H9 (cell line): ENCODE measurements around the gene CELF4. TPM values are rescaled to one million over a fixed set of nuclear protein-coding genes. Genes with fewer than 3 reads are reported as not detected.

Experiments
- DNase-seq: peaks from one replicate; pipeline ENCODE4 v3.0.0-alpha.2; 2017
- H2AFZ ChIP-seq: one replicate; pipeline ENCODE4 v1.6.1; 2013; ENCODE audit warnings: mild to moderate bottlenecking, low read length, control low read depth, moderate library complexity
- H2AK5ac ChIP-seq: 2 replicates; pipeline ENCODE4 v1.6.1; 2013; ENCODE audit warnings: low read length, control low read depth, mixed read lengths; ENCODE audit not compliant: insufficient read length
- H2BK120ac ChIP-seq: one replicate; pipeline ENCODE4 v1.6.1; 2013; ENCODE audit warnings: low read depth, mild to moderate bottlenecking, low read length, control low read depth, inconsistent platforms; ENCODE audit not compliant: poor library complexity, severe bottlenecking
- H2BK12ac ChIP-seq: 2 replicates; pipeline ENCODE4 v1.6.1; 2013; ENCODE audit warnings: low read length, control low read depth, mixed read lengths, low read depth; ENCODE audit not compliant: insufficient read length
- H2BK15ac ChIP-seq: 2 replicates; pipeline ENCODE4 v1.6.1; 2013; ENCODE audit warnings: low read depth, low read length, control low read depth
- H2BK20ac ChIP-seq: one replicate; pipeline ENCODE4 v1.6.1; 2013; ENCODE audit warnings: low read depth, mild to moderate bottlenecking, low read length, control low read depth, inconsistent platforms; ENCODE audit not compliant: poor library complexity, severe bottlenecking
- H2BK5ac ChIP-seq: 2 replicates; pipeline ENCODE4 v1.6.1; 2013; ENCODE audit warnings: low read length, control low read depth, mixed read lengths; ENCODE audit not compliant: insufficient read length
- H3K14ac ChIP-seq: 2 replicates; pipeline ENCODE4 v1.6.1; 2013; ENCODE audit warnings: low read length, control low read depth; ENCODE audit not compliant: insufficient read depth
- H3K18ac ChIP-seq: 2 replicates; pipeline ENCODE4 v1.6.1; 2013; ENCODE audit warnings: low read depth, mild to moderate bottlenecking, mixed read lengths, low read length, control low read depth; ENCODE audit not compliant: insufficient read length
- H3K23ac ChIP-seq: 2 replicates; pipeline ENCODE4 v1.6.1; 2013; ENCODE audit warnings: low read length, control low read depth, mixed read lengths, low read depth; ENCODE audit not compliant: insufficient read length
- H3K23me2 ChIP-seq: 2 replicates; pipeline ENCODE4 v1.6.1; 2013; ENCODE audit warnings: low read depth, mild to moderate bottlenecking, mixed read lengths, low read length, control low read depth; ENCODE audit not compliant: insufficient read length, poor library complexity, severe bottlenecking
- H3K27ac ChIP-seq: 2 replicates; pipeline ENCODE4 v1.5.1; 2013; ENCODE audit warnings: low read length, control low read depth, mixed read lengths, low read depth; ENCODE audit not compliant: insufficient read length
- H3K27me3 ChIP-seq: 2 replicates; pipeline ENCODE4 v1.6.1; 2013; ENCODE audit warnings: low read length, control low read depth, inconsistent platforms; ENCODE audit not compliant: insufficient read depth
- H3K4ac ChIP-seq: 2 replicates; pipeline ENCODE4 v1.6.1; 2013; ENCODE audit warnings: low read depth, mild to moderate bottlenecking, control low read depth, inconsistent platforms, low read length, moderate library complexity
- H3K4me1 ChIP-seq: 2 replicates; pipeline ENCODE4 v1.6.1; 2013; ENCODE audit warnings: low read length, control low read depth, inconsistent platforms; ENCODE audit not compliant: insufficient read depth
- H3K4me2 ChIP-seq: 2 replicates; pipeline ENCODE4 v1.6.1; 2013; ENCODE audit warnings: low read length, control low read depth, mixed read lengths; ENCODE audit not compliant: insufficient read length, insufficient read depth
- H3K56ac ChIP-seq: 2 replicates; pipeline ENCODE4 v1.6.1; 2013; ENCODE audit warnings: low read depth, mild to moderate bottlenecking, mixed read lengths, low read length, control low read depth; ENCODE audit not compliant: insufficient read length
- H3K79me1 ChIP-seq: 2 replicates; pipeline ENCODE4 v1.6.1; 2013; ENCODE audit warnings: low read depth, mild to moderate bottlenecking, moderate library complexity, low read length, control low read depth, inconsistent platforms; ENCODE audit not compliant: insufficient read depth, poor library complexity, severe bottlenecking
- H3K79me2 ChIP-seq: 2 replicates; pipeline ENCODE4 v1.6.1; 2013; ENCODE audit warnings: low read length, control low read depth, inconsistent platforms; ENCODE audit not compliant: insufficient read depth
- H3K9ac ChIP-seq: 2 replicates; pipeline ENCODE4 v1.6.1; 2013; ENCODE audit warnings: low read length, control low read depth, mixed read lengths; ENCODE audit not compliant: insufficient read length; ENCODE audit errors: extremely low read depth
- H3K9me3 ChIP-seq: one replicate; pipeline ENCODE4 v1.6.1; 2013; ENCODE audit warnings: low read depth, low read length, inconsistent platforms; ENCODE audit not compliant: control insufficient read depth
- H3T11ph ChIP-seq: one replicate; pipeline ENCODE4 v1.6.1; 2013; ENCODE audit warnings: mild to moderate bottlenecking, low read length, control low read depth, inconsistent platforms
- H4K20me1 ChIP-seq: one replicate; pipeline ENCODE4 v1.6.1; 2013; ENCODE audit not compliant: control insufficient read depth, insufficient read length, insufficient read depth
- H4K5ac ChIP-seq: 2 replicates; pipeline ENCODE4 v1.6.1; 2013; ENCODE audit warnings: low read depth, mild to moderate bottlenecking, mixed read lengths, low read length, control low read depth; ENCODE audit not compliant: insufficient read length
- H4K8ac ChIP-seq: replicated peaks from 2 replicates; pipeline ENCODE4 v1.6.1; 2013; ENCODE audit warnings: low read length, control low read depth, mixed read lengths, low read depth; ENCODE audit not compliant: insufficient read length
- H4K91ac ChIP-seq: 2 replicates; pipeline ENCODE4 v1.6.1; 2013; ENCODE audit warnings: low read depth, mild to moderate bottlenecking, moderate library complexity, mixed read lengths, low read length, control low read depth; ENCODE audit not compliant: insufficient read length
- H3K27ac Mint-ChIP-seq, 3 experiments: 2 replicates in 2 of 3; 3 replicates in 1 of 3; pipeline ENCODE4 v1.8.0; 2020 to 2021; ENCODE audit warnings: mixed read lengths in 3 of 3, mild to moderate bottlenecking in 1 of 3, moderate library complexity in 1 of 3
- H3K27me3 Mint-ChIP-seq: 2 replicates; pipeline ENCODE4 v1.8.0; 2021; ENCODE audit warnings: low read depth, mild to moderate bottlenecking, moderate library complexity, mixed read lengths
- H3K36me3 Mint-ChIP-seq, 3 experiments: 2 replicates in 2 of 3; 3 replicates in 1 of 3; pipeline ENCODE4 v1.8.0; 2020 to 2021; ENCODE audit warnings: low read depth in 3 of 3, mixed read lengths in 3 of 3; ENCODE audit not compliant: insufficient read depth in 1 of 3
- H3K4me1 Mint-ChIP-seq, 2 experiments: 2 replicates each; pipeline ENCODE4 v1.8.0; 2020; ENCODE audit warnings: mixed read lengths in 2 of 2
- H3K4me3 Mint-ChIP-seq, 2 experiments: 2 replicates in 1 of 2; 3 replicates in 1 of 2; pipeline ENCODE4 v1.8.0; 2020 to 2021; ENCODE audit warnings: mild to moderate bottlenecking in 2 of 2, mixed read lengths in 2 of 2, moderate library complexity in 1 of 2
- H3K9me3 Mint-ChIP-seq, 2 experiments: 2 replicates in 1 of 2; 3 replicates in 1 of 2; pipeline ENCODE4 v1.8.0; 2020; ENCODE audit warnings: mild to moderate bottlenecking in 2 of 2, mixed read lengths in 2 of 2, moderate library complexity in 1 of 2
- CTCF ChIP-seq: fragments of 200-600 bp; sonication (generic); conservative IDR thresholded peaks from 3 replicates; pipeline ENCODE4 v1.8.0; 2021; ENCODE audit warnings: antibody characterized with exemption, mild to moderate bottlenecking
- WGBS: extraction: QIAGEN DNeasy Blood & Tissue Kit; methylation state at CpG from one replicate; pipeline ENCODE4 v1.1.7; 2013; ENCODE audit warnings: missing lambda C conversion rate, low lambda C conversion rate, mixed read lengths; ENCODE audit not compliant: insufficient read length; ENCODE audit errors: extremely low coverage; 5-methylcytosine and 5-hydroxymethylcytosine counted together
- total RNA-seq: library from RNA; stranded (reverse); gene quantifications from 2 replicates; pipeline ENCODE4 v1.2.1, GENCODE V29; 2021

The CELF4 gene
- total RNA-seq, 1 experiment from 2014 or later = 1.1 TPM

GRCh38 chr18:37494406-37494805, 71.2 kb downstream of the CELF4 start:
- H3K56ac ChIP-seq = no peak overlapping the region
- H3K4me3 Mint-ChIP-seq = no peak overlapping the region
- no peak overlapping the region for H2BK120ac ChIP-seq
- TF ChIP-seq CTCF = no peak
- no CpG with 5 or more reads among the region's 5 CpGs for WGBS
- no peak overlapping the region for H3K18ac ChIP-seq
- no peak for DNase-seq
- no peak overlapping the region for H2BK5ac ChIP-seq
- H2AK5ac ChIP-seq = no peak overlapping the region
- H3K4me1 Mint-ChIP-seq = peaks cover 45 to 49% of the 10 kb centered on the region in 2 experiments
- H3K4me2 ChIP-seq = no peak overlapping the region
- peaks cover 16% of the 10 kb centered on the region for H3K27me3 Mint-ChIP-seq
- peaks cover 12% of the 10 kb centered on the region; the same call in 1 of the 2 replicates for H3K4me1 ChIP-seq
- no peak overlapping the region for H2AFZ ChIP-seq
- no peak overlapping the region for H4K8ac ChIP-seq
- H3K9me3 Mint-ChIP-seq = no peaks in the 10 kb centered on the region; a peak in 2 of 5 replicates
- H3K36me3 Mint-ChIP-seq = no peaks in the 10 kb centered on the region
- H2BK12ac ChIP-seq = no peak overlapping the region
- no peak overlapping the region for H4K91ac ChIP-seq
- H3K23ac ChIP-seq = no peak overlapping the region
- no peak overlapping the region for H3K9ac ChIP-seq
- H3K27me3 ChIP-seq = no peaks in the 10 kb centered on the region
- H2BK20ac ChIP-seq = no peak overlapping the region
- no peaks in the 10 kb centered on the region for H3K9me3 ChIP-seq
- H3K27ac ChIP-seq = no peak overlapping the region
- no peak overlapping the region for H2BK15ac ChIP-seq
- no peak overlapping the region; a peak in 2 of 7 replicates for H3K27ac Mint-ChIP-seq
- H3K79me1 ChIP-seq = no peaks in the 10 kb centered on the region
- no peaks in the 10 kb centered on the region for H3K23me2 ChIP-seq
- H3K79me2 ChIP-seq = no peaks in the 10 kb centered on the region
- no peak overlapping the region for H3K14ac ChIP-seq
- H3K4ac ChIP-seq = no peak overlapping the region
- H3T11ph ChIP-seq = no peak overlapping the region
- no peak overlapping the region for H4K5ac ChIP-seq
- H4K20me1 ChIP-seq = no peaks in the 10 kb centered on the region
